ENCODE measurements around the gene UQCRH. TPM values are rescaled to one million over a fixed set of nuclear protein-coding genes. Genes with fewer than 3 reads are reported as not detected.
"Not testable (repeated sequence)": the region's sequence is repeated elsewhere in the genome, so short reads cannot be mapped to it uniquely, and the experiment has no call there.

The UQCRH gene
- total RNA-seq, 1 donor from 2014 or later: 575 TPM

GRCh38 chr1:46343705-46344104 lies 40.2 kb downstream of the UQCRH start:
- H3K36me3 ChIP-seq (ENCODE audit: control insufficient read depth, insufficient read depth, low read length): peaks cover 1% of the 10 kb centered on the region
- no peak for DNase-seq (ENCODE audit: low read depth)
- TF ChIP-seq, protein P1, sequence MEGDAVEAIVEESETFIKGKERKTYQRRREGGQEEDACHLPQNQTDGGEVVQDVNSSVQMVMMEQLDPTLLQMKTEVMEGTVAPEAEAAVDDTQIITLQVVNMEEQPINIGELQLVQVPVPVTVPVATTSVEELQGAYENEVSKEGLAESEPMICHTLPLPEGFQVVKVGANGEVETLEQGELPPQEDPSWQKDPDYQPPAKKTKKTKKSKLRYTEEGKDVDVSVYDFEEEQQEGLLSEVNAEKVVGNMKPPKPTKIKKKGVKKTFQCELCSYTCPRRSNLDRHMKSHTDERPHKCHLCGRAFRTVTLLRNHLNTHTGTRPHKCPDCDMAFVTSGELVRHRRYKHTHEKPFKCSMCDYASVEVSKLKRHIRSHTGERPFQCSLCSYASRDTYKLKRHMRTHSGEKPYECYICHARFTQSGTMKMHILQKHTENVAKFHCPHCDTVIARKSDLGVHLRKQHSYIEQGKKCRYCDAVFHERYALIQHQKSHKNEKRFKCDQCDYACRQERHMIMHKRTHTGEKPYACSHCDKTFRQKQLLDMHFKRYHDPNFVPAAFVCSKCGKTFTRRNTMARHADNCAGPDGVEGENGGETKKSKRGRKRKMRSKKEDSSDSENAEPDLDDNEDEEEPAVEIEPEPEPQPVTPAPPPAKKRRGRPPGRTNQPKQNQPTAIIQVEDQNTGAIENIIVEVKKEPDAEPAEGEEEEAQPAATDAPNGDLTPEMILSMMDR (IDR thresholded peaks at IDR 0.05; ENCODE audit: insufficient read depth, low read length, poor library complexity, severe bottlenecking): no peak
- H3K4me3 ChIP-seq (ENCODE audit: low read depth, low read length): no peak overlapping the region
- no peaks in the 10 kb centered on the region for H3K27me3 ChIP-seq (ENCODE audit: control insufficient read depth, insufficient read depth, low read length)

DNA sequence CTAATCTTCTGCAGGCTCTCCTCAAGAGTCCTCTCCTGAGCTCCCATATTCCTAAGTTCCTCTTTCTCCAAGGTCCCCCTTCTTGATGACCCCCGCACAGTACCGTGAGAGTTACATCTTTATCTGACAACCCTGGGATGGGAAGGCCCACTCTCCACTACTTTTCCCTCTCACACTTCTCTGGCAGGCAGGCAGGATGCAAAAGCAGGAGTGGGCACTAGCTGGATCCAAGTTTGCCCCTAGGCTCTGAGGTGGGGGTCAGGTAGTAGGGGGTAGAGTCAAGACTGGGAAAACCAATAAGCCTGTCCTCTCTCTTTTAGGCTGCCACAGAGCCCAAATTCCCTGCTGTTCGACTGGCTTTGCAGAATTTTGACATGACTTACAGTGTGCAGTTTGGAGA lies 41.0 kb downstream of the UQCRH start:
- TF ChIP-seq, protein P1 (IDR thresholded peaks at IDR 0.05; ENCODE audit: insufficient read depth, low read length, poor library complexity, severe bottlenecking): no peak
- Histone ChIP-seq H3K27me3 (ENCODE audit: control insufficient read depth, insufficient read depth, low read length) (no peaks in the 10 kb centered on the region), H3K4me3 (ENCODE audit: low read depth, low read length) (no peak overlapping the region), H3K36me3 (ENCODE audit: control insufficient read depth, insufficient read depth, low read length) (peaks cover 1% of the 10 kb centered on the region)
- no peak for DNase-seq (ENCODE audit: low read depth)

DNA sequence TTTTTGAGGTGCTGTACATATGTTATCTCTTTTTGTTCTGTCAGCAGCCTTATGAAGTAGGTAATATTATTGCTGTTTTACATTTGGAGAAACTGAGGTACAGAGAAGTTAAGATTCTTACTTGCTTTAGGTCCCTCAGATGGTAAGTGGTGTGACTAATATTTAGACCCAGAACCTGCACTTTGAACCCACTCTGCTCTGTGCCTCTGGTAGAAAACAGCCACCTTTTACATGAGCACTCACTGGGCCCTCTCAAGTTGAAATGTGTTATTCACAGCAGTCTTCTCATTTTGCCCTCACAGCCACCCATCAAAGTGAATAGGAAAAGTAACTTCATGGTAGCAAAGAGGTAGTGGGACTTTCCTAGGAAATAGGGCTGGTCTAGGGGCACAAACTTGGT lies 41.8 kb downstream of the UQCRH start:
- Histone ChIP-seq H3K36me3 (ENCODE audit: control insufficient read depth, insufficient read depth, low read length) (peaks cover 1% of the 10 kb centered on the region), H3K27me3 (ENCODE audit: control insufficient read depth, insufficient read depth, low read length) (no peaks in the 10 kb centered on the region), H3K4me3 (ENCODE audit: low read depth, low read length) (no peak overlapping the region)
- TF ChIP-seq, protein P1 (IDR thresholded peaks at IDR 0.05; ENCODE audit: insufficient read depth, low read length, poor library complexity, severe bottlenecking): no peak
- DNase-seq (ENCODE audit: low read depth): no peak

- Histone ChIP-seq H3K4me3 (ENCODE audit: low read depth, low read length) (no peak overlapping the region), H3K36me3 (ENCODE audit: control insufficient read depth, insufficient read depth, low read length) (no peaks in the 10 kb centered on the region), H3K27me3 (ENCODE audit: control insufficient read depth, insufficient read depth, low read length) (no peaks in the 10 kb centered on the region)
- TF ChIP-seq, protein P1 (IDR thresholded peaks at IDR 0.05; ENCODE audit: insufficient read depth, low read length, poor library complexity, severe bottlenecking): no peak
- no peak for DNase-seq (ENCODE audit: low read depth)
Measured at GRCh38 chr1:46352363-46352762, 48.9 kb downstream of the UQCRH start.

DNA sequence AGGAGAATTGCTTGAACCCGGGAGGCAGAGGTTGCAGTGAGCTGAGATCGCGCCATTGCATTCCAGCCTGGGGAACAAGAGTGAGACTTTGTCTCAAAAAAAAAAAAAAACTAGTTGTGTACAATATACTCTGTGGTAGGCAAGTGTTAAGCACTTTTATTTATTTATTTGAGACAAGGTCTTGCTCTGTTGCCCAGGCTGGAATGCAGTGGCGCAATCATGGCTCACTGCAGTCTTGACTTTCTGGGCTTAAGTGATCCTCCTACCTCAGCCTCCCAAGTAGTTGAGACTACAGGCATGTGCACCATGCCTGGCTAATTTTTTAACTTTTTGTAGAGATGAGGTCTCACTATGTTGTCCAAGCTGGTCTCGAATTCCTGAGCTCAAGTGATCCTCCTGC lies 52.4 kb downstream of the UQCRH start:
- DNase-seq (ENCODE audit: low read depth); H3K36me3 ChIP-seq (ENCODE audit: control insufficient read depth, insufficient read depth, low read length); H3K4me3 ChIP-seq (ENCODE audit: low read depth, low read length); H3K27me3 ChIP-seq (ENCODE audit: control insufficient read depth, insufficient read depth, low read length): not testable (repeated sequence)

DNA sequence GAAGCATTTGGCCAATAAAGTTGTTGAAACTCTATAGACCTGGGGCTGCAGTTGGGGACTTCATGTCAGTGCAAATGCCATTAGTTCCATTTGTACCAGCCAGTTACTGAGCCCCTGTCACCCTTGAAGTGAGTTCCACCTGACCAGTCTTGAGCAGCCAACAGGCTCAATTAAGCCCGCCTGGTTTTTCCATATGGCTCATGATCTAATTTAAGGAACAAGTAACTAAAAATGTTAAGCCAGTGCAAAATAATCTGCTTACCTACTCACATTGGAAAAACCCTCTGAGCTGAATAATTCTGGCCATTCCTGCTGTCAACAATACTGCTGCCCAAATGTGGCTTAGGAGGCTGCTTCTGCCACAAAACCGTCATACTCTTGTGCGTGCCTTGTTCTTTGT lies 58.7 kb downstream of the UQCRH start:
- H3K27me3 ChIP-seq (ENCODE audit: control insufficient read depth, insufficient read depth, low read length): no peaks in the 10 kb centered on the region
- TF ChIP-seq, protein P1 (IDR thresholded peaks at IDR 0.05; ENCODE audit: insufficient read depth, low read length, poor library complexity, severe bottlenecking): no peak
- no peaks in the 10 kb centered on the region for H3K36me3 ChIP-seq (ENCODE audit: control insufficient read depth, insufficient read depth, low read length)
- no peak overlapping the region for H3K4me3 ChIP-seq (ENCODE audit: low read depth, low read length)
- no peak for DNase-seq (ENCODE audit: low read depth)
